HEK293 (cell line): ENCODE results near the gene STIM2.

Experiments used
- CTCF ChIA-PET: fragments of 350-600 bp; formaldehyde crosslinking; extraction: SDS; loops from one replicate; lab custom pipeline; 2021; ENCODE audit warnings: antibody characterized with exemption; lab: Yijun Ruan, JAX
- POLR2A ChIA-PET: fragments of 300-600 bp; formaldehyde crosslinking; extraction: SDS; loops from one replicate; lab custom pipeline; 2020; ENCODE audit warnings: antibody characterized with exemption, inconsistent platforms; lab: Yijun Ruan, JAX
- H3K27ac ChIP-seq: fragments of 200-500 bp; sonication (Bioruptor generic); 2 replicates; pipeline ENCODE4 v1.5.1; 2014; ENCODE audit warnings: low read depth, low read length, control low read depth, inconsistent platforms; ENCODE audit errors: extremely low read depth
- H3K36me3 ChIP-seq, 2 experiments: fragments of 200-500 bp in 1 of 2; sonication (Bioruptor generic) in 1 of 2; 1 replicate in 1 of 2; 2 replicates in 1 of 2; pipeline ENCODE4 v1.5.1; 2014 to 2017; ENCODE audit warnings: inconsistent platforms in 2 of 2, low read length in 2 of 2; ENCODE audit not compliant: control insufficient read depth in 2 of 2, insufficient read depth in 1 of 2
- H3K4me1 ChIP-seq: fragments of 200-500 bp; sonication (Bioruptor generic); 2 replicates; pipeline ENCODE4 v1.5.1; 2014; ENCODE audit warnings: mild to moderate bottlenecking, low read length, inconsistent platforms; ENCODE audit not compliant: control insufficient read depth, insufficient read depth
- H3K4me3 ChIP-seq: 2 replicates; pipeline ENCODE4 v1.5.1; 2011; ENCODE audit warnings: low read depth, mild to moderate bottlenecking, control low read depth, low read length, moderate library complexity
- H3K9me3 ChIP-seq: fragments of 200-500 bp; sonication (Bioruptor generic); 2 replicates; pipeline ENCODE4 v1.5.1; 2014; ENCODE audit warnings: low read depth, low read length, inconsistent platforms; ENCODE audit not compliant: control insufficient read depth, insufficient read depth
- BCL11A ChIP-seq: fragments of 450-650 bp; formaldehyde crosslinking; IDR thresholded peaks from 2 replicates; pipeline ENCODE4 v1.5.1; 2016; ENCODE audit warnings: low read depth, missing biosample characterization, missing genetic modification characterization
- GLI4 ChIP-seq: fragments of 450-650 bp; formaldehyde crosslinking; IDR thresholded peaks from 2 replicates; pipeline ENCODE4 v1.5.1; 2016; ENCODE audit warnings: missing biosample characterization, missing genetic modification characterization
- KLF7 ChIP-seq: fragments of 450-650 bp; formaldehyde crosslinking; IDR thresholded peaks from 2 replicates; pipeline ENCODE4 v1.5.1; 2016; ENCODE audit warnings: missing biosample characterization, missing genetic modification characterization, borderline replicate concordance
- MEIS1 ChIP-seq: sonication (generic); formaldehyde crosslinking; IDR thresholded peaks from 2 replicates; pipeline ENCODE4 v1.8.1; 2022; ENCODE audit warnings: missing genetic modification reagents, mild to moderate bottlenecking, borderline replicate concordance
- PRDM6 ChIP-seq: fragments of 450-650 bp; formaldehyde crosslinking; IDR thresholded peaks from 2 replicates; pipeline ENCODE4 v1.5.1; 2017; ENCODE audit warnings: missing biosample characterization, missing genetic modification characterization
- RBAK ChIP-seq: fragments of 450-650 bp; formaldehyde crosslinking; IDR thresholded peaks from 2 replicates; pipeline ENCODE4 v1.5.1; 2016; ENCODE audit warnings: missing biosample characterization, missing genetic modification characterization
- SALL2 ChIP-seq: fragments of 450-650 bp; formaldehyde crosslinking; IDR thresholded peaks from 2 replicates; pipeline ENCODE4 v1.5.0; 2017; ENCODE audit warnings: missing biosample characterization, mild to moderate bottlenecking, missing genetic modification characterization, borderline replicate concordance
- TSHZ1 ChIP-seq: fragments of 450-650 bp; formaldehyde crosslinking; IDR thresholded peaks from 2 replicates; pipeline ENCODE4 v1.5.1; 2016; ENCODE audit warnings: missing biosample characterization, missing genetic modification characterization, borderline replicate concordance
- YY1 ChIP-seq: fragments of 450-650 bp; formaldehyde crosslinking; IDR thresholded peaks from 2 replicates; pipeline ENCODE4 v1.5.1; 2018; ENCODE audit warnings: missing biosample characterization, missing genetic modification characterization
- ZBTB1 ChIP-seq: fragments of 450-650 bp; formaldehyde crosslinking; IDR thresholded peaks from 2 replicates; pipeline ENCODE4 v1.5.1; 2016; ENCODE audit warnings: missing biosample characterization, missing genetic modification characterization
- ZBTB48 ChIP-seq: fragments of 450-650 bp; formaldehyde crosslinking; IDR thresholded peaks from 2 replicates; pipeline ENCODE4 v1.5.1; 2016; ENCODE audit warnings: missing biosample characterization, missing genetic modification characterization
- ZFP41 ChIP-seq: fragments of 450-650 bp; formaldehyde crosslinking; IDR thresholded peaks from 2 replicates; pipeline ENCODE4 v1.5.1; 2016; ENCODE audit warnings: missing biosample characterization, missing genetic modification characterization, borderline replicate concordance
- ZIC2 ChIP-seq: fragments of 450-650 bp; formaldehyde crosslinking; IDR thresholded peaks from 2 replicates; pipeline ENCODE4 v1.5.1; 2016; ENCODE audit warnings: missing biosample characterization, missing genetic modification characterization
- ZNF211 ChIP-seq: fragments of 450-650 bp; formaldehyde crosslinking; IDR thresholded peaks from 2 replicates; pipeline ENCODE4 v1.5.1; 2016; ENCODE audit warnings: low read depth, missing biosample characterization, missing genetic modification characterization
- ZNF292 ChIP-seq: fragments of 450-650 bp; formaldehyde crosslinking; IDR thresholded peaks from 2 replicates; pipeline ENCODE4 v1.5.1; 2016; ENCODE audit warnings: low read depth, missing biosample characterization, missing genetic modification characterization, borderline replicate concordance
- ZNF324 ChIP-seq: fragments of 450-650 bp; formaldehyde crosslinking; IDR thresholded peaks from 2 replicates; pipeline ENCODE4 v1.5.1; 2016; ENCODE audit warnings: missing biosample characterization, missing genetic modification characterization
- ZNF37A ChIP-seq: fragments of 450-650 bp; IDR thresholded peaks from 2 replicates; pipeline ENCODE4 v1.5.1; 2018; ENCODE audit warnings: missing biosample characterization, missing genetic modification characterization
- ZNF394 ChIP-seq: fragments of 450-650 bp; formaldehyde crosslinking; IDR thresholded peaks from 2 replicates; pipeline ENCODE4 v1.5.1; 2016; ENCODE audit warnings: missing biosample characterization, missing genetic modification characterization, mild to moderate bottlenecking, moderate library complexity, borderline replicate concordance
- ZNF514 ChIP-seq: fragments of 450-650 bp; formaldehyde crosslinking; IDR thresholded peaks from 2 replicates; pipeline ENCODE4 v1.5.1; 2016; ENCODE audit warnings: missing biosample characterization, missing genetic modification characterization
- ZNF521 ChIP-seq: fragments of 450-650 bp; formaldehyde crosslinking; IDR thresholded peaks from 2 replicates; pipeline ENCODE4 v1.5.1; 2017; ENCODE audit warnings: missing biosample characterization, mild to moderate bottlenecking, missing genetic modification characterization
- ZNF529 ChIP-seq: fragments of 450-650 bp; formaldehyde crosslinking; IDR thresholded peaks from 2 replicates; pipeline ENCODE4 v1.5.1; 2017; ENCODE audit warnings: missing genetic modification characterization, missing biosample characterization; ENCODE audit not compliant: insufficient replicate concordance
- ZNF585B ChIP-seq: fragments of 450-650 bp; formaldehyde crosslinking; IDR thresholded peaks from 2 replicates; pipeline ENCODE4 v1.5.1; 2016; ENCODE audit warnings: missing biosample characterization, missing genetic modification characterization
- ZNF596 ChIP-seq: fragments of 450-650 bp; IDR thresholded peaks from 2 replicates; pipeline ENCODE4 v1.5.0; 2018; ENCODE audit warnings: missing biosample characterization, mild to moderate bottlenecking, missing genetic modification characterization, moderate library complexity
- ZNF621 ChIP-seq: fragments of 450-650 bp; formaldehyde crosslinking; IDR thresholded peaks from 2 replicates; pipeline ENCODE4 v1.5.1; 2017; ENCODE audit warnings: missing biosample characterization, missing genetic modification characterization
- ZNF623 ChIP-seq: fragments of 450-650 bp; formaldehyde crosslinking; IDR thresholded peaks from 2 replicates; pipeline ENCODE4 v1.5.1; 2016; ENCODE audit warnings: missing biosample characterization, missing genetic modification characterization
- ZNF639 ChIP-seq: fragments of 450-650 bp; formaldehyde crosslinking; IDR thresholded peaks from 2 replicates; pipeline ENCODE4 v1.5.1; 2016; ENCODE audit warnings: missing biosample characterization, missing genetic modification characterization
- ZNF791 ChIP-seq: fragments of 450-650 bp; formaldehyde crosslinking; IDR thresholded peaks from 2 replicates; pipeline ENCODE4 v1.5.1; 2016; ENCODE audit warnings: missing biosample characterization, missing genetic modification characterization
- ZSCAN18 ChIP-seq: fragments of 450-650 bp; formaldehyde crosslinking; IDR thresholded peaks from 2 replicates; pipeline ENCODE4 v1.5.1; 2016; ENCODE audit warnings: missing biosample characterization, missing genetic modification characterization
- ZSCAN30 ChIP-seq: fragments of 450-650 bp; IDR thresholded peaks from 2 replicates; pipeline ENCODE4 v1.5.1; 2018; ENCODE audit warnings: missing biosample characterization, mild to moderate bottlenecking, missing genetic modification characterization, moderate library complexity

Gene STIM2

GRCh38 chr4:26909369-26909768 lies 48.7 kb downstream of the STIM2 start:
- H3K27ac ChIP-seq: no peak overlapping the region
- no peak for TF ChIP-seq ZBTB48 (tag by site-specific recombination)
- TF ChIP-seq ZNF596: no peak
- TF ChIP-seq ZNF529 (tag by site-specific recombination): no peak
- no peak for TF ChIP-seq ZNF514 (tag by site-specific recombination)
- no peak for TF ChIP-seq ZBTB1 (tag by site-specific recombination)
- TF ChIP-seq ZSCAN18: no peak
- TF ChIP-seq ZNF394 (tag by site-specific recombination): no peak
- TF ChIP-seq ZNF521 (tag by site-specific recombination): no peak
- no peak for TF ChIP-seq ZNF211 (tag by site-specific recombination)
- TF ChIP-seq ZNF639 (tag by site-specific recombination): no peak
- TF ChIP-seq ZNF791 (tag by site-specific recombination): no peak
- no peak for TF ChIP-seq MEIS1
- TF ChIP-seq ZNF324 (tag by site-specific recombination): no peak
- no peak for TF ChIP-seq ZFP41 (tag by site-specific recombination)
- no peak for TF ChIP-seq ZNF292 (tag by site-specific recombination)
- no peak for TF ChIP-seq GLI4
- TF ChIP-seq ZNF585B (tag by site-specific recombination): no peak
- TF ChIP-seq, all 188 proteins: peak for 0
- POLR2A ChIA-PET: no interaction called here
- H3K4me3 ChIP-seq: no peak overlapping the region
- no peaks in the 10 kb centered on the region for H3K36me3 ChIP-seq
- no peaks in the 10 kb centered on the region for H3K4me1 ChIP-seq
- CTCF ChIA-PET: no interaction called here
- H3K9me3 ChIP-seq: no peaks in the 10 kb centered on the region

- ChIA-PET CTCF (no interaction called here), POLR2A (no interaction called here)
- TF ChIP-seq TSHZ1 (tag by site-specific recombination): no peak
- TF ChIP-seq ZNF37A (tag by site-specific recombination): no peak
- TF ChIP-seq KLF7 (tag by site-specific recombination): no peak
- no peak for TF ChIP-seq ZNF621 (tag by site-specific recombination)
- TF ChIP-seq ZNF623 (tag by site-specific recombination): no peak
- no peak for TF ChIP-seq RBAK (tag by site-specific recombination)
- no peak for TF ChIP-seq BCL11A (tag by site-specific recombination)
- TF ChIP-seq ZIC2: no peak
- TF ChIP-seq PRDM6 (tag by site-specific recombination): no peak
- TF ChIP-seq YY1 (tag by site-specific recombination): no peak
- no peak for TF ChIP-seq ZSCAN30 (tag by site-specific recombination)
- TF ChIP-seq SALL2 (tag by site-specific recombination): no peak
Measured at GRCh38 chr4:26911254-26911653, 50.6 kb downstream of the STIM2 start.

More at GRCh38 chr4:26911254-26911653, 50.6 kb downstream of the STIM2 start:
- Histone ChIP-seq H3K4me3 (no peak overlapping the region), H3K9me3 (no peaks in the 10 kb centered on the region), H3K4me1 (no peaks in the 10 kb centered on the region), H3K27ac (no peak overlapping the region), H3K36me3 (no peaks in the 10 kb centered on the region)
